Caki2 (cell line): Measurements from ENCODE around the gene NUCB2. TPM values are rescaled to one million over a fixed set of nuclear protein-coding genes. Genes with fewer than 3 reads are reported as not detected.
"Not testable (repeated sequence)": the region's sequence is repeated elsewhere in the genome, so short reads cannot be mapped to it uniquely, and the experiment has no call there.

ENCODE experiments used
- DNase-seq: peaks from one replicate; pipeline ENCODE4 v3.0.0-alpha.2; 2015; ENCODE audit warnings: low read depth
- in situ Hi-C: cut with HindIII; loops from 2 replicates; pipeline ENCODE4 v1.10.0; 2016; ENCODE audit warnings: low sequenced_read_pairs, low pct_unique_long_range_greater_than_20kb, mixed read lengths
- total RNA-seq: library from RNA; depleted of rRNA; stranded (reverse); fragments of >200 nt; shearing (Covaris generic); gene quantifications from 2 replicates; pipeline ENCODE4 v1.2.3, GENCODE V29; 2014; ENCODE audit warnings: low replicate concordance; rRNA removed

NUCB2 gene
- 19.0 and 22.1 TPM in 2 replicates for total RNA-seq

DNA sequence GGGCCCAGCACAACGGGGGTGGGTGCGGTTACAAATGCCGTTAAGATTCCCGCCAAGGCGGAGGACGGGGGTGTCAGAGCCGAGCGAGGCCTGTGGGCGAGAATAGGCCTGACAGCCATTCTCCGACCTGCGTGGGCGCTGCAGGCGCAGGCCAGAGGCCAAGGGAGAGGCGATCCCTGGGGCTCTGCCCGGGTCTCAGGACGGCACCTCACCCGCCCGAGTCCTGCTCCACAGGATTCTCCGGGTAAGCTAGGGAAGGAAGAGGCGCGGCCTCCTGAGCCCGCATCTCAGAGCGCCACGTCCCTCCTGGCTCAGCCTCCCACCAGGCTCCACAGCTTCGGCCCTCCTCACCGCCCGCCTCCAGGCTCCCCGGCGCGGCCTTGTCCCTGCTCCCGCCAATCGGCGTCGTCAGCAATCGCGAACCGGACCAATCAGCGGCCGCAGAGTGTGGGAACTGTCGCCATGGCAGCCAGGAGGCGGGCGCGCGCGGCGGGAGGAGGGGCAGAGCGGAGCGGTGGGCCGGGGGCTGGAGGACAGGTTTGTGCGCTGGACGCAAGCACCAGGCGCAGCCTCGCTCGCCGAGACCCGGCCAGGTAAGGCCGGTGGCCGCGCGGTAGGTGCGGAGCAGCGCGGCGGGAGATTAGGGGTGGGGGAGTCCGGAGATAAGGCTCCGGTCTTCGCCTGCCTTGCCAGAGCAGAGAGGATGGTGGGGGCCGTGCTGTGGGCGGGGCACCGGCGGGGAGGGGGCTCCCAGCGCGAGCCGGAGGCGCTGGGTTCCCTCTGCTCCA is at the start of gene NUCB2:
Gene NUCB2, plus strand, starts transcription at position 504 of the 788 bp plus-strand sequence. CDS start 18,585 bp downstream, outside the sequence.
- in situ Hi-C loops = no loop called here
- peak; percentile 94 for DNase-seq

DNA sequence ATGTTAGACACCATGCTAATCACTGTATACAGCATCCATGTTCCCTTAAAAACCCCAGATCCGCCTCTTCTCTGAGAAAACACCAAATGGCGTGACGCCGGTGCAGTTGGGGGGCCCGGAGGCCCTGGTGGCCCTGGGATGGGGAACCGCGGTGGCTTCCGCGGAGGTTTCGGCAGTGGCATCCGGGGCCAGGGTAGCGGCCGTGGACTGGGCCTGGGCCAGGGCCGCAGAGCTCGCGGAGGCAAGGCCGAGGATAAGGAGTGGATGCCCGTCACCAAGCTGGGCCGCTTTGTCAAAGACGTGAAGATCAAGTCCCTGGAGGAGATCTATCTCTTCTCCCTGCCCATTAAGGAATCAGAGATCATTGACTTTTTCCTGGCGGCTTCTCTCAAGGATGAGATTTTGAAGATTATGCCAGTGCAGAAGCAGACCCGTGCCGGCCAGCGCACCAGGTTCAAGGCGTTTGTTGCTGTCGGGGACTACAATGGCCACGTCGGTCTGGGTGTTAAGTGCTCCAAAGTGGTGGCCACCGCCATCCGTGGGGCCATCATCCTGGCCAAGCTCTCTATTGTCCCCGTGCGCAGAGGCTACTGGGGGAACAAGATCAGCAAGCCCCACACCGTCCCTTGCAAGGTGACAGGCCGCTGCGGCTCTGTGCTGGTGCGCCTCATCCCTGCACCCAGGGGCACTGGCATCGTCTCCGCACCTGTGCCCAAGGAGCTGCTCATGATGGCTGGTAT is 48.2 kb upstream of the NUCB2 start:
- in situ Hi-C loops, DNase-seq: not testable (repeated sequence)

DNA sequence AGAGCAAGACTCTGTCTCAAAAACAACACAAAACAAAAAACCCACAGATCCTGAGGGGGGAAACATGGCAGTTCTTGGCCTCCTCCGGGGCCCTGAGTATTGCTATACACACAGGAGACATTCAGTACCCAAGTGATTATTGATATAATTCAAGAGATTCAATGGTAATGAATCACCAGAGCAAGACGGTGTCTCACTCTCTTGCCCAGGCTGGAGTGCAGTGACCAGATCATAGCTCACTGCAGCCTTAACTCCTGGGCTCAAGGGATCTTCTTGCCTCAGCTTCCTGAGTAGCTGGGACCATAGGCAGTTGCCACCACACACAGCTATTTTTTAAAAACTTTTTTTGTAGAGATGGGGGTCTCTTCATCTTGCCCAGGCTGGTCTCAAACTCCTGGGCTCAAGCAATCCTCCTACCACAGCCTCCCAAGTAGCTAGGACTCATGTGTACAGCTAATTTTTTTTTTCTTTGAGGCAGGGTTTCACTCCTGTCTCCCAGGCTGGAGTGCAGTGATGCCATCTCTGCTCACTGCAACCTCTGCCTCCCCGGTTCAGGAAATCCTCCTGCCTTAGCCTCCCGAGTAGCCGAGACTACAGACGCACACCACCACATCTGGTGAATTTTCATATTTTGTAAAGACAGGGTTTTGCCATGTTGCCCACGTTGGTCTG is 46.9 kb upstream of the NUCB2 start:
- DNase-seq = no peak
- in situ Hi-C loops = no loop called here

DNA sequence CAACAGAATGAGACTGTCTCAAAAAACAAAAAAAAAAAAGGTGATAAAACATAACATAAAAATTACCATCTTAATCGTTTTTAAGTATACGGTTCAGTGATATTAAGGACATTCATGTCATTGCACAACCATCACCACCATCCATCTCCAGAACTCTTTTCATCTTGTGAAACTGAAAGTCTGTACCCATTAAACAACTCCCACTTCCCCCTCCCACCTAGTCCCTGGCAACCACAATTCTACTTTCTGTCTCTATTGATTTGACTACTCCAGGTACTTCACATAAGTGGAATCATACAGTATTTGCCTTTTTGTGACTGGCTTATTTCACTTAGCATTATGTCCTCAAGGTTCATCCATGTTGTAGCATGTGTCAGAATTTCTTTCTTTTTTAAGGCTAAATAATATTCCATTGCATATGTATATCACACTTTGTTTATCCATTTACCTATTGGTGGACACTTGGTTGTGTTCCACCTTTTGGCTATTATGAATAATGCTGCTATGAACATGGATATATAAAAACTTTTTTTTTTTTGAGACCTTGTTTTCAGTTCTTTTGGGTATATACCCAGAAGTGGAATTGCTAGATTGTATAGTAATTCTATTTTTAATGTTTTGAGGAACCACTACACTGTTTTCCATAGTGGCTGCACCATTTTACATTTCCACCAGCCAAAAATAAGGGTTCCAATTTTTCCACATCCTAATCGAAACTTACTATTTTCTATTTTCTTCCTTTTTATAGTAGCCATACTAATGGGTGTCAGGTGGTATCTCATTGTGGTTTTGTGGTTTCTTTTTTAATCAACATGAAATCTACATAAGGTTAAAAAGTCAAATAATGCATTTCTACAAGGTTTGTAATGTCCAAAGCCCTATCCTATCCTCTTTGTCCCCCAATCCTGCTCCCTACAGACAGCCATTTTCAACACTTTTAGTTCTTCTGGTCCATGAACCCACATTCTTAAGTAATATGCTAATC is 45.4 kb upstream of the NUCB2 start:
- DNase-seq = no peak
- in situ Hi-C loops = no loop called here

DNA sequence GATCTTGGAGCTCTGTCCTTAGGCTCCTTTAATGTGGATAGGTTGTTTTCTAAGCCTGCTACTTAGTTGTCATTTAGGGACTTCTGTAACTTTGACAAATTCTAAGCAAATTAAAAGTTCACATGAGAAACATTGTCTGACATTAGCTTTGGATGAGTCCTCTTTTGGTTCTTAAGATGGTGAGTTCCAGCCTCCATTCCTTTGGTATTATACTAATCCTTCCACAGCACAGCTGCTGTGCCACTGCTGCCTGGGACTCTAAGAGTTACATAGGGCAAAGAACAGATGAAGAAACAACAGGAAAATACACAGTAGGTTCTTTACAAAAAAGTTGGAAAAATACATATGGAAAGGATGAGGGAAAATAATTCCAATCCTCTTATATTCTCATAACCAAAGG is 43.4 kb upstream of the NUCB2 start:
- DNase-seq = no peak
- in situ Hi-C loops = no loop called here

DNA sequence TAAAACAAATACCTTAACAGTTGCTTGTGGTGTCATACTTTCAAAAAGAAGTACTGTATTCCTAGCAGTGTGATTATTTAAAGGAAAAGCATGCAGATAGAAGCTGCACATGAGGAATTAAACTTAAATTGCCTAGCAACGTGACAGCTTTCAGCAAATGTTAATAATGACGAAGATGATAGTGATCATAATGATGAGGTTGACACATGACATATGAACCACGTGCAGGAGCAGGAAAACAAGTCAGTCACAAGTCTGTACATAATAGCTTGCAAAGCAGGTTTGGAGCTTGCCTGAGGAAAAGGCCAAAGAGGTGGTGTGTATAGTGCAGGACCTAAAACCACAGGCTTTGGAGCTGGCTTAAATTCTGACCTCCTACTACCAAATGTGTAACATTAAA is 38.2 kb upstream of the NUCB2 start:
- in situ Hi-C loops = no loop called here
- DNase-seq = no peak

DNA sequence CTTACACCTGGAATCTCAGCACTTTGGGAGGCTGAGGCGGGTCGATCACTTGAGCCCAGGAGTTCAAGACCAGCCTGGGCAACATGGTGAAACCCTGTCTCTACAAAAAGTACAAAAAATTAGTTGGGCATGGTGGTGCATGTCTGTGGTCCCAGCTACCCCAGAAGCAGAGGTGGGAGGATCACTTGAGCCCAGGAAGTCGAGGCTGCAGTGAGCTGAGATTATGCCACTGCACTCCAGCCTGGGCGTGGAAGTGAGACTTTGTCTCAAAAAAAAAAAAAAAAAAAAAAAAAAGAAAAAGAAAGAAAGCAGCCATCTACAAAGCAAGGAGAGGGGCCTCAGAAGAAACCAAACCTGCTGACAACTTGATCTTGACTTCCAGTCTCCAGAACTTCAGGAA is 36.6 kb upstream of the NUCB2 start:
- DNase-seq, in situ Hi-C loops: not testable (repeated sequence)

DNA sequence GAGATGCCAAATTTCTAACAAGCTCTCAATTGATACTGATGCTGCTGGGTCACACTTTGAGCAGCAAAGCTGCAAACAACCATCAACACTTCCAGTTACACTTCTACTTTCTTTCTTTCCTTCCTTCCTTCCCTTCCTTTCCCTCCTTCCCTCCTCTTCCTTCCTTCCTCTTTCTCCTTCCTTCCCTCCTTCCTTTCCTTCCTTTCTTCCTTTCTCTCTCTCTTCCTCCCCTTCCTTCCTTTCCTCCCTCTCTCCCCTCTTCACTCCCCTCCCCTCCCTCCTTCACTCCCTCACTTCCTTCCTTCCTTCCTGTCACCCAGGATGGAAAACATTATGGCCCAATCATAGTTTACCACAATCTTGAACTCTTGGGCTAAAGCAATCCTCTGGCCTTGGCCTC is 35.8 kb upstream of the NUCB2 start:
- DNase-seq = no peak
- in situ Hi-C loops = no loop called here

DNA sequence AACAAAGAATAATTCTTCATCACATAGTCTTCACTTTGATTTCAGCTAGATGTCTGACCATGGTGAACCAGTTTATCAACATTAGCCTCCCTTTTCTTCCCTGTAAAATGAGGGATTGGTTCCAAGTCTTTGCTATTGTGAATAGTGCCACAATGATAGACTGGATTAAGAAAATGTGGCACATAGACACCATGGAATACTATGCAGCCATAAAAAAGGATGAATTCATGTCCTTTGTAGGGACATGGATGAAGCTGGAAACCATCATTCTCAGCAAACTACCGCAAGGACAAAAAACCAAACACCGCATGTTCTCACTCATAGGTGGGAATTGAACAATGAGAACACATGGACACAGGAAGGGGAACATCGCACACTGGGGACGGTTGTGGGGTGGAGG is 33.6 kb upstream of the NUCB2 start:
- in situ Hi-C loops, DNase-seq: not testable (repeated sequence)

DNA sequence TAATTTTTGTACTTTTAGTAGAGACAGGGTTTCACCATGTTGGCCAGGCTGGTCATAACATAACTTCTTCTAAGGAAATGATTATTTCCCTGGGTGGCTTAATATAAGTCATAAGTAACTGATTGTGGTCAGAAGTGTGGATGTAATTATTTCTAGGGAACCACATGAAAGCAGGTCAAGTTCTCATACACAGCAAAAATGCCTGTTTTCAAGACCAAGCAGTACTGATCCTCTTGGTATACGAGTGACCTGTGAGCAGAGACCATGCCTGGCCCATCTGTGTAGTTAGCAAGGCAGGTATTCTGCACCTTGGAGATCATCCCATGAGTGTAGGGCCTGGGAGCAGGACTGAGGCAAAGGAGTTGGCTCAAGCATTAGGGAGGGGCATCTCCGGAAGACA is 32.5 kb upstream of the NUCB2 start:
- in situ Hi-C loops = no loop called here
- no peak for DNase-seq

DNA sequence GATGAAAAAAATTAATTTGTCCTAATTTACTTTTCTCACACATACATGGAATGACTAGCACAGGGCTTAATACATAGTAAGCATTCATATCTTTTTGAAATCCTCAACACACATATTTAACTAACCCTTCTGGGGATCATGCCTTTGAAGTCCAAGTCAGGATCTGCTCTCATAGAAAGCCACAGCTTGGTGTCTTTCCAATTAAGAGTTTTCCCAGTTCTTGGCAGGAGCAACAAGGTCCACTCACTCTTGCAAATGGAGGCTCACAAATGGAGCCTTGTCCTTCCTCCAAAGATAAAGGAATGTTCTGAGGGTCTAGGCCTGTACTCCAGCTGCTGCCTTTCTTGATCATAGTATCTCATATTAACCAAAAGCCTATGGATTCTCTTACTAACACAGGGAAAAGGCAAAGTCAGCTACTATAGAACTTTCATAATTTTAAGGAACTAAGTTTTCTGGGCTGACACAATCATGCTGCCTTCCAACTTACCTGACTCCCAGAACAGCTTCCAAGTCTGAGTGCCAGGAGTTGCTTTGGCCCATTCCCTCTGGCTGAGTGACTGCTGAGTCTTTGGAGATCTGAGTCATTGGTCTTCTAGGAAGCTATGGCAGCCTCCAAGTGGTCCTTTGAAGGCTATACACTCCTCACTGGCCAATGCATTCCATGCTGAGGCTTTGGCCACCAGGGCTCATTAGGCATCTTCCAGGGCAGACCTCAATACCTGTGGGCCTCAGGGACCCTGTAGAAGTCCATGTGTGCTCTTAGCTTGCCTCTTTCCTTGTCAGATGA is 25.8 kb upstream of the NUCB2 start:
- no peak for DNase-seq
- in situ Hi-C loops = no loop called here

DNA sequence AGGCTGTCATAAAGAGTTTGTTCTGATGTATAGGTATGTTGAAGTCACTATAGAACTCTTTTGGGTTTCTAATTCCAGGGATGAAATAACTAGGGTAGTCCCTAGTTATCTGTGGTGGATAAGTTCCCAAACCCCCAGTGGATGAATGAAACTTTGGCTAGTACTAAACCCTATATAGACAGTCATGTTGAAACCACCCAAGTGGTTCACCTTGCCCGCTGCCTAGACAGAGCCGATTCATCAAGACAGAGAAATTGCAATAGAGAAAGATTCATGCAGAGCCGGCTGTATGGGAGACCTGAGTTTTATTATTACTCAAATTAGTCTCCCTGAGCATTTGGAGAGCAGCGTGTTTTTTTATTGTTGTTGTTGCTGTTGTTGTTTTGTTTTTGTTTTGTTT is 23.8 kb upstream of the NUCB2 start:
- in situ Hi-C loops = no loop called here
- no peak for DNase-seq

DNA sequence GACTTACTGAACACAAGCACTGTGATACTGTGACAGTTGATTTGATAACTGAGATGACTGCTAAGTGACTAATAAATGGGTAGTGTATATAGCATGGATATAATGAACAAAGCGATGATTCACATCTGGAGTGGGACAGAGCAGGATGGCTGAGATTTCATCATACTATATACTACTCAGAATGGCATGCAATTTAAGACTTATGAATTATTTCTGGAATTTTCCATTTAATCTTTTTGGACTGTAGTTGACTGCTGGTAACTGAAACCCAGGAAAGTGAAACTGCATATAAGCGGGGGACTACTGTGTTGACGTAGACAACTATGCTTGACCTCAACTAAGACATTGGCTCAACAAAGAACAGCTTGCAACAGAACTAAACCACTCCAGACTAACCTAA is 20.0 kb upstream of the NUCB2 start:
- no peak for DNase-seq
- in situ Hi-C loops = no loop called here

DNA sequence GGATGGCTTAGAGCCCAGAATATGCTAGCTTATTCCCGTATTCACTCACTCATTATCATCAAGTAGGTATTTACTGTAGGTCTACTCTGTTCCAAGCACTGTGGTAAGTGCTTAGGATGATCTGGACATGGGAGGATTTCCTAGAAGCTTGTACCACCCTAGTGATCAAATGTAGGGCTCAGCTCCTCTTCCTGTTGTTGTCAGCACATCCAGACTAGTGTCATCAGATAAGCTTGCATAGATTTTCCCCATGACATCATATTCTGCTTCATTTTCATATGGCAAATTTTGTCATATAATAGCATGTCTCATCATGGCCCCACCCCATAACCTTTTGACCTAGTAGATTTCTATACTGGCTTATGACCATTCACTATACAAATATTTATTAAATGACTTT is 19.3 kb upstream of the NUCB2 start:
- in situ Hi-C loops = no loop called here
- DNase-seq = no peak

DNA sequence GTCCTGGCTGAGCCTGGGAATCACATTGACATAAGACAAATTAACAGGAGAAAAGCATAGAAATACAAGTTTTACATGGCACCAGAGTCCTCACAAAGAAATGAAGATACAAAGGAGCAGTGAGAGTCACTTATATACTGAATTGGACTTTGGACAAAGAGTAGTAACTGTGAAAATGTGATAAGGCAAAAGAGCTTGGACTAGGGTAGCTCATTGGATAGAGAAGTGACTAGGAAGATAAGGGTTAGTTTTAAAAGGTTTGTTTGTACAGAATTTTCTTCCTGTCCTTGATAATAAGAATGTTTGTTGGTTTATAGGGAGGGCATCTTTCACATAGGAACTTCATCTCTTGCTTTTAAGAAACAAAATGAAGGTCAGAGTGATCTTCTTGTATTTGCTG is 17.9 kb upstream of the NUCB2 start:
- in situ Hi-C loops = no loop called here
- no peak for DNase-seq

DNA sequence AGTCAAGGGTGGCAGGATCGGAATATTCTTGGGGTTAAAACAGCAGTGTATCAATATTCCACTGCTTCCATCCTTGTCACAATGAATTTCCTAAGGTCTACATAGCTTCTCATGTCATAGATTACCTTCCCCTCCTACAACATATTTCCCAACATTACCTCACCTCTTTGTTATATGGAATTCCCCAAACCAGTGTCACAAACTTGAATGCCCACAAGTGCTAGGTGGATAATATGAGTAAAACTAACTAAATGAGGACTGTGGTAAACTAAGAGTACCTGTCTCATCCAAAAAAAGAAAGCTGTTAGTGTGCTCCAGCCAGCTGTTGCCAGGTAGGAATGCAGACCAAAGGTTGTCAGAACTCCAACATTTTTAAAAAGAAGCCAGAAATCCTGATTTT is 17.0 kb upstream of the NUCB2 start:
- DNase-seq = no peak
- in situ Hi-C loops = no loop called here

DNA sequence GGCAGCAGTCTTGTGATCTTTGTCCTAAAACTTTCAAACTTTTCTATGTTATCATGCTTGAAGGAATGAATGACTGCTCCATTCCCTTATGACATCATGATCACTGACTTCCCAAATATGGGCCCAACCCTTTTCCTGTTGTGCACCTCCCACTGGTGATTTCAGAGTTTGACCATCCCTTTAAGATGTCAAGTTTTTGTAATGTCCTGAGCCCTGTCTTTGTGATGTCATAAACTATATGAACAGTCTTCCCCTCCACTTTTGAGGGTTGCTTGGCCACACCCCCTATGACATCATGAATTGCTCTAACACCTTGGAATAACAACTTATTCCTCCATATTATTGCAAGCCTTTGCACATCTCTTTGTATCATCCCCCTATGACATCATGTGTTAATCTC is 16.5 kb upstream of the NUCB2 start:
- no peak for DNase-seq
- in situ Hi-C loops = no loop called here
